DMS114 treated with DMSO at 0.1 percent for 48 hours (cell line): ENCODE results near the gene GPR68.
"Not testable (repeated sequence)": the region's sequence is repeated elsewhere in the genome, so short reads cannot be mapped to it uniquely, and the experiment has no call there.

ENCODE experiments used
- DNase-seq: peaks from one replicate; lab custom pipeline; 2025; ENCODE audit not compliant: unreplicated experiment; lab: John Stamatoyannopoulos, UW

The GPR68 gene

DNA sequence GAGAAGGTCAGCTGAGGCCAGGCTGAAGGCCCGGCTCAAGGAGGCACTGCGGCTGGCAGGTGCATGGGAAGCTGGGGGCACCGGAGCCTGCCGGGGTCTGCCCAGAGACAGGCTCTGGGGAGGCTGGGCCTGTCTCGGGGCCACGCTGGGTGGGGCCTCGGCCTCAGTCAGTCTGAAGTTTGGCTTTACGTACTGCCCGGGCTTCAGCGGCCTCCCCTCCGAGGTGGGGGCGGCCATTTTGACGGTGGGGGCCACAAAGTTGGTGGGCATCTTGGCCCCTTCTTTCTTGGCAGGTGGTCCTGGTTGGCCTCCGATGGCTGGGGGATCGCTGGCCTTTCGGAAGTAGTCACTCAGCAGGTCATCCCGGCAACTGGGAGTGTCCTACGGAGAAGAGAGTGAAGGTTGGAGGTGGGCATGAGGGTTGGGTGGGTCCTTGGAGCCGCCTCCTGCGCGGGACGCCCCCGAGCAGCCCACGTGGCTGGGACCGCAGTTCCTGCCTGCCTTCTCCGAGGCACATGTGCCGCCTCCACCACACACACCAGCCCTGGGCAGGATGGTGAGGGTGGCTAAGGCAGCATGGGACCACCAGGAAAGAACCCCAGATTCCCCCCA lies 28.9 kb upstream of the GPR68 start:
- DNase-seq, result no peak

DNA sequence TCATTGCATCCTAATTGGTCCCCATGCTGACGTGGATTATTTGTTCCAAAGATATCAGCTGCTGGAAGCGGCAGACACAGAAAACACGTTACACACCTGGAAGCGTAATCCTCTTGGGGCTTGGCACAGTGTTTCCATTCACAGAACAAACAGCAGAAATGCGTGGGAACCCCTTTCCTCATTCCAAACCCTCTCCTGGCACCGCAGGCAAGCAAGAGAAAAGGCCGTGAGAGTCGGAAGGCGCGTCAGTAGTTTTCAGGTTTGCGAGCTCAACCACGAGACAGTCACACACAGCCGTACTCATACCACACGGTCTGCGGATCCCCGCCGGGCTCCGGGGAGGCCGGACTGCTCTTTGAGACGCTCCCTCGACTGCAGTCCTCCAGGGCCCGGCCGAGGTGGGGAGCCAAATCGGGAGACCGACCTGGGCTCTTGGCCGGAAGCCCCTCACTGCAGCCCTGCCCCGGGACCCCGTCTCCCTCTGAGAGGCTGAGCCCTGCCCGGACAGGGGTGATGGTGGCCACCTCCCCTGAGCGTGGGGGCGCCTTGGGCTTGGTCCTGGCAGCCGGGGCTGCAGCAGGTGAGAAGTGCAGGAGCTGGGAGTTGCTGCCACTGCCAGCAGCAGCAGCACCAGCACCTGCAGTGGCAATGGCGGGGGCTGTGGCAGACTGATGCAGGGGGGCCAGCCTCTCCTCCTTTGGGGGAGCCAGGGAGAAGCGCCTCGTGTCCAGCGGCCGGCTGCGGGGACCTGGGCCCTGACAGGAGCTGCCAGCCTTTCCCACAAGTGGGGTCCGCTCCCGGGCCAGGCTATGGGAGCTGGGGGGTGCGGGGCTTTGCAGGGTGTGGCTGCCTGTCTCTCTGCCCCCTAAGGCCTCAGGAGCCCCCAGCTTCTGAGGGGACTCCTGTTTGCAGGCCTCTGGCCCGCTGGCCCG lies 28.1 kb upstream of the GPR68 start:
- no peak for DNase-seq

DNA sequence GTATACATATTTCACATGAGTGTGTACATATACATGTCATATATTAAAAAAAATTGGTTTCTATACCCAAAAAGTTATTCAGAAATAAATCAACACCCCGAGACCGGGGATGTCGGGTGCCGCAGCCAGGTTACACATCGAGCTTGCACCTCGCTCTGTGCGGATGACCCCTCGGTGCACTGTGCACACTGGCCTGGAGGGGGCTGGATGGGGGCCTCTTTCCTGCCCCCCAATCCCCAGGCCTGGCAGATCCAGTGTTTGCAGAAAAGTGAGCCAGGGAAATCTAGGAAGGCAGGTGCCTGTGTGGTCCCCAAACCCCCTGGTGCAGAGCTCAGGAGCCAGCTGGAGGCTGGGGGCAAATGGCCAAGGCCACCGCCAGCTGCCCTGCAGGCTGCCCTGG lies 27.1 kb upstream of the GPR68 start:
- no peak for DNase-seq

DNA sequence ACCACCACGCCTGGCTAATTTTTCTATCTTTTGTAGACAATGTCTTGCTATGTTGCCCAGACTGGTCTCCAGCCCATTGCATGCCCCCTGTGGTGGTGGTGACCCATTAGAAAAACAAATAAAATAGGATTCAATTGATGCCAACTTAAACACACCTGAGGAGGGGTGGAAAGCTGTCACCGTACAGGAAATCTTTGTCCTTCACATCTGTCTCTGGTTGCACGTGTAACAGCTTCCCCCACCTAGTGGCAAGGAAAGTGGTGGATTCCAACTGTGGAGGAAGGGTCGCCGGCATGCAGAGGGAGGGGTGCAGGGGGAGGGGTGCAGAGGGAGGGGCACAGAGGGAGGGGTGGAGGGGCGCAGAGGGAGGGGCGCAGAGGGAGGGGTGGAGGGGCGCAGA lies 26.1 kb upstream of the GPR68 start:
- DNase-seq, result no peak

DNA sequence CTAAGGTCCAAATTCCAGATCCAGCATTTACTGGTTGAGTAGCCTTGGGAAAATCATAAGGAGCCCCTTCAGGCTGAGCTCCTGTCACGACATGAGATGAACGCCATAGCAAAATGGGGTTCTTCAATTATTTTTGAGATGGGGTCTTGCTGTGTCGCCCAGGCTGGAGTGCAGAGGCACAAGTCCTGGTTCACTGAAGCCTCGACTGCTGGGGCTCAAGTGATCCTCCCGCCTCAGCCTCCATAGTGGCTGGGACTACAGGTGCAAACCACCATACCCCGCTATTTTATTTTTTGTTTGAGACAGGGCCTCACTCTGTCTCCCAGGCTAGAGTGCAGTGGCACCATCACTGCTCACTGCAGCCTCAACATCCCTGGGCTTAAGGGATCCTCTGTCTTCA lies 25.7 kb upstream of the GPR68 start:
- DNase-seq, result no peak

DNA sequence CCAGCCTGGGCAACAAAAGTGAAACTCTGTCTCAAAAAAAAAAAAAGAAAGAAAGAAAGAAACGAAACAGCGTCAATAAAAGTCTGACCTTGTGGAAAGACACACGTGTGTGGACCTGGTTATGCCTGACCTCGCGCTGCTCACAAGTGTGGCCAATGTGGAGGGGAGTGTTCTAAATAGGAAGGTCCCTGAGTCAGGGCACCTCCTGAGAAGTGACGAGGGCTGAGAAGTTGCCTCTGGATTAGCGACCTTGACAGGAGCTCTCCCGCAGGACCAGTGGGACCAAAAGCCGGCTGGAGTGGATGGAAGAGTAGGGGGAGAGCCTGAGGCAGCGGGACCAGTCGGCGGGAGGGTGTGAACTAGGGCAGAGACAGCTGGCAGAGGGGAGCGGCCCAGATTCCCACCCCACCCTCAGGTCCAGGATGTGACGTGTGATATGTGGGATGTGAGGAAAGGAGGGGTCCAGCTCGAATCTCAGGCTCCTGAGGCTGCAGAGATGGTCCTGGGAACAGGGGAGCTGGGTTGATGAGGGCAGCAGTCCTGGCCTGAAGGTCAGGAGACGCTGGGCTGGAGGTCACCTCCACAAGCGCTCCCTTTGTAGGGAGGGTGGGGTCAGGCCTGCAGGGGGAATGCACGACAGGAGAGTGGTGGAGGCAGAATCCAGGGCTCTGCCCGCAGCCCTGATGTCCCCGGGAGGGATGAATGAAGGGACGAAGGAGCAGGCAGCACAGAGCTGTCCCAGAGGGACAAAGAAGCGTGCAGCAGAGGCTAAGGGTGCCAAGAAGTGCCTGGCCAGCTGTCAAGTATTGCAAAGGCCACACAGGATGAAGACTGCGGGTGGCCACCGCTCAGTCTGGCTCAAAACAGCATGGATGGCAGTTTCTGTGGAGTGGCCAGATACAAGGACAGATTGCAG lies 24.8 kb upstream of the GPR68 start:
- no peak for DNase-seq

DNA sequence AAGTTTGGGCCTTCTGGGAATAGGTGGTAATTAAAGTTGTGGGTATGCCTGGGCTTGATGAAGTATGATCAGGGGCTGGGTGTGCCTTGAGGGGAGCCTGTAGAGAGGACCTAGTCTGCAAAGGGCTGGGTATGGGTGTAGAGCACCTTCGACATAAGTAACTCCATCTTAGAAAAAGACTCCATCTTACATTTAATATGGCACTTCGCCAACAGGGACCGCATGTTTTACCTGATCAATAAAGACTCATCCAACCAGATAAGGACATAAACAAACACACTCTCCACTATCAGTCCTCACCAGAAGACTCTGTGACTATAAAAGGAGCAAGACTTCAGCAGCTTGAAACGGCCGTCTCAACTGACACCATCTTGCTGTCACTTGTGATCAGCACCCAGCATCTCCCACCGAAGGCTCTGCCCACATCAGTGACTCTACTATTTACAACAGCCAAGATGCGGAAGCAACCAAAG lies 23.5 kb upstream of the GPR68 start:
- DNase-seq, result no peak

DNA sequence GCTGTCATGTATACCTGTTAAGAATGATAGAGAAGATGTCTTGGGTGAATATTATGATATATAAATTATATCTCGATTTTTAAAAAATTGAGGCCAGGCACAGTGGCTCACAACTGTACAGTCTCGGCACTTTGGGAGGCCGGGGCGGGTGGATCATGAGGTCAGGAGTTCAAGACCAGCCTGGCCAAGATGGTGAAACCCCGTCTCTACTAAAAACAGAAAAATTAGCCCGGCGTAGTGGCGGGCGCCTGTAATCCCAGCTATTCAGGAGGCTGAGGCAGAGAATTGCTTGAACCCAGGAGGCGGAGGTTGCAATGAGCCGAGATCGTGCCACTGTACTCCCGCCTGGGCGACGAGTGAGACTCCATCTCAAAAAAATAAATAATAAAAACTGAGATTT lies 21.8 kb upstream of the GPR68 start:
- not testable (repeated sequence) for DNase-seq

DNA sequence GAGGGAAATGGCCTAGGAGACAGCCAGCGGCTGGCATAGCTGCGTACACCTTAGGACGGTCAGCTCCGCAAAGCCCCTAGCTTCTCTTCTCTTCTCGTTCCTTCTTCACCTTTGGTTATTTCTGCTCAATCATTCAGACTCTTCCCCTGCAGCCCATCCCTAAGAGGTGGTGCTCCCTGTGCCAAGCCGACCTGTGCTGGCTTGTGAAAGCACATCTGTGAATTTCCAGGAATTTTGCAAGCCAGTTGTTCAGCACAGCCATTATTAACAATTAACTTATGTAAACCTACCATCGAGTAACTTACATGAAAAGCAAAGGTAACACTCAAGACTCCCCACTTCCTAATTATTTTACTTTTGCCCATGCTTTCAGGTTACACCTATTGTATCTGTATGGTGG lies 20.9 kb upstream of the GPR68 start:
- DNase-seq, result no peak

DNA sequence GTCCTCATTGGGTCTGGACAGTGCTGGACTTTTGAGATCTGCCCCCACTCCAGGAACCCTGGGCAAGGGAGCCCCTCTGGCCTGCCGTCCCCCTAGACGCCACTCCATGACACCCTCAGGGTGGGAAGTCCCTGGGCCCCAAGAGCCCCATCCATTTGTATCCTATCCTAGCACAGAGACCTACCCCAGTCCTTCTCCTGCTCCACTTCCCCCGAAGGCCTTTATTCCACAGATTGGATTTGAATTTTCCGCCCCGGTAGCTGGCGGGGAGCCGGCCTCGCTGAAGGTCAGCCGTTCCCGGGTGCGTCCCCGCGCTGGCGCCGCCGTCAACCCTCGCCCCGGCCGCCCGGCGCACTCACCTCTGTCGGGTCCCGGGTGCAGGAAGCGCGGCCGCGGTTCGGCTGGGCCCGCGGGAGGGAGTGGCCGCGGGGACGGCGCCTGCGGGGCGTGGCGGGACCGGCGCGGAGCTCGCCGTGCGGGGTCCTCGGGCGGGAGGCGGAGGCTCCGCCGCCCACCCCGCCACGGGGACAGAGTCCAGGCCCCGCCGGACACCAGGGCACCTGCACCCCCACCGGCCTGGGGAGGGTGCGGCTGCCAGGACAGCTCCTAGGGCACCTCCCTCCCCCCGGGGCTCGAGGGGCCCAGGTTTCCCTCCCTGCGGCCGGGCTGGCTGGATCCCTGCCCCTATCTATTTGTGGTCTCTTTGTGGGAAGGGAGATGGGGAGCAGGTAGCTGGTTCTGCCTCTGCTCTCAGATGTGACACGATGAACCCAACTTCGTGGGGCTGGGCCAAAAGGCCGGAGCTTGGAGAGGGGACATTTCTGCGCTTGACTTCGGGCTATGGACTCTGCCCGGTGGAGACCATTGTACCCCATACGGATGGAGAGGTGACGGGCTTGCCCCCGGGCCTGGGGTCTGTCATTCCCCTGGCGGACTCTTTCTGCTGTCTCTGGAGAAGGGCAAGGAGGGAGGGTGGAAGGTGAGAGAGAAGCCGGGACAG lies 19.9 kb upstream of the GPR68 start:
- no peak for DNase-seq

DNA sequence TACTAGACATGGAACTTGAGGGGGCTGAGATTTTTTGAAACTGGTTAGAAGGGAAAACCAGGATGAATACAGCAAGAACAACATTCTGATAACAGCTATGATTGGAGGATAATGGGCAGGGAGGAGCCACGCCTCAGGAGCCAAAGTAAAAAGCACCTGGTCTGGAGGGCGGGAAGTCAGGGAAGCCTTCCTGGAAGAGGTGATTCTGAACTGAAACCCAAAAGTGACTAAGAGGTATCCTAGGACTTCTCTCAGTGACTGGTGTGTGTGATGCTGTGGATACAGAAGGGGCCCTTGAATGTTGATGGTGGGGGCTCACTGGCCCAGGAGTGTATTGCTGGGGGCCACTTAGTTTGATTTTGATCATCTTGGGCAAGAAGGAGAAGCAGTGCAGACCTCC lies 18.8 kb upstream of the GPR68 start:
- no peak for DNase-seq

DNA sequence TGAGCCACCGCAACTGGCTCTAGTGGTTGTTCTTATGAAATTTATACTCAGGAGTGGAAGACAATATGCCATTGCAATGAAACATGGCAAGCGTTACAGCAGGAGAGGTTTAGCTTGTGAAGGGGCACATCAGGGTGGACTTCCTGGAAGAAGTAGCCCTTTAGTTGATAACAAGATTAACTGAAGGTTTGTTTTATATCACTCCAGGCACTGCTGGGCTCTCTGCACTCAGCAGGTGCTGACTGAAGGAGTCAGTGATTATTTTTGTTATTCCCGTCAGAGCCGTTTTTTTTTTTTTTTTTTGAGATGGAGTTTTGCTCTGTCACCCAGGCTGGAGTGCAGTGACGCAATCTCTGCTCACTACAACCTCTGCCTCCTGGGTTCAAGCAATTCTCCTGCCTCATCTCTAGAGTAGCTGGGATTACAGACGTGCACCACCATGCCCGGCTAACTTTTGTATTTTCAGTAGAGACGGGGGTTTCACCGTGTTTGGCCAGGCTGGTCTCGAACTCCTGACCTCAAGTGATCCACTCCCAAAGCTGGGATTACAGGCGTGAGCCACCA lies 17.6 kb upstream of the GPR68 start:
- no peak for DNase-seq

DNA sequence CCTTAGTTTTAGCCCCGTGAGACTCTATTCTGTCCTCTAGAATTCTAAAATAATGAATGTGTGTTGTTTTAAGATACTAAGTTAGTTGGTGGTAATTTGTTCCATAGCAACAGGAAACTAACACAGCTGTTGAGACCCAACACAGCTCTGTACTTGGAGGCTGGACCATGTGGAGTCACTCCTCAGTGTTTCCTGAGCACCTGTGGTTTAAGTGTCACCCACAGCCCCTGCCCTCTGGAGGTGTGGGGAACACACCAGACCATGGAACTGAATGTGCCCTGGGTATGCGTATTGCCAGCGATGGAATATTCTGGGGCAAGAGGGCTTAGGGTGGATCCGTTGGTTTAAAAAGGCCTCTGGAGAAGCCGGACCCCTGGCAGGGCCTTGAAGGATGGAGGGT lies 16.6 kb upstream of the GPR68 start:
- no peak for DNase-seq

DNA sequence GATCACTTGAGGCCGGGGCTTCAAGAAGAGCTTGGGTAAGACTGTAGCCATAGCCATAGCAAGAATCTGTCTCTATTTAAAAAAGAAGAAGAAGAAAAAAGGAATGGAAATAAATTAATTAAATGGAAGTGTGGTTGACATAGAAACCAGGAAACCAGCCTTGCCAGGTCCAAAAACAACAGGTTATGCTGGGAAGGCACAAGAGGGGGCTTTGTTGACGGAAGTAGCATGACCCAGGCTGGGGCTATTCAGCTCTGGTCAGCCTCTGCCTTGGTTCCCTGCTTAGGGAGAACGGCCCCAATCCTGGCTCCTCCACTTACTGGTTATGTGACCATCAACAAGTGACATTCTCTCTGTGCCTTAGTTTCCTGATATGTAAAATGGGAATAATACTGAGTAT lies 14.4 kb upstream of the GPR68 start:
- DNase-seq, result no peak

DNA sequence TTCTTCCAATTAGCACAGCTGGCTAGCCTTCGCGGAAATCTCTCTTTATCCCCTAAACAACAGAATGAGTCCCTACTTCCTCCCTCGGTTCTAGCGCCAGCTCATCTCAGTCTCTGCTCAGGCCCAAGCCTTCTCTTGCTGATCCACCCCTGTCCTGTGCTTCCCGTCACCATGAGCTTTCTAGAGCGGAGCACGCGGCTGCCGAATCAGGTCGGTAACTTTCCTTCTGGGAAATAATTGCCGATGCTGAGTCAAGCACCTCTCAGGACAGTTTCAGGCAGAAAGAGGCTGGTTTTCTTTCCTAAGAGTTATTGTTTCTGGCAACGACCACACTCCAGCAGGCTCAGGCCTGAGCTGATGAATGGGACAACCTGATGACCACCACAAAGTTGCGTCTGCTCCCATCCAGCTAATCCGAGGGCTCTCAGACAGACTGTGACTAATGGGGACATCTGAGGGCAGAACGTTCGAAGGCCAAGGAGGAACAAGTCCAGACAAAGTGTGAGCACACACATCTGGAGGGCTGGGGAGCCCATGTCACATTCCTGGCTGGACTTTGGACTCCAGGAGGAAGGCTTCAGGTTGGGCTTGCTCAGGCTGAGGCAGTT lies 13.6 kb upstream of the GPR68 start:
- DNase-seq, result no peak

DNA sequence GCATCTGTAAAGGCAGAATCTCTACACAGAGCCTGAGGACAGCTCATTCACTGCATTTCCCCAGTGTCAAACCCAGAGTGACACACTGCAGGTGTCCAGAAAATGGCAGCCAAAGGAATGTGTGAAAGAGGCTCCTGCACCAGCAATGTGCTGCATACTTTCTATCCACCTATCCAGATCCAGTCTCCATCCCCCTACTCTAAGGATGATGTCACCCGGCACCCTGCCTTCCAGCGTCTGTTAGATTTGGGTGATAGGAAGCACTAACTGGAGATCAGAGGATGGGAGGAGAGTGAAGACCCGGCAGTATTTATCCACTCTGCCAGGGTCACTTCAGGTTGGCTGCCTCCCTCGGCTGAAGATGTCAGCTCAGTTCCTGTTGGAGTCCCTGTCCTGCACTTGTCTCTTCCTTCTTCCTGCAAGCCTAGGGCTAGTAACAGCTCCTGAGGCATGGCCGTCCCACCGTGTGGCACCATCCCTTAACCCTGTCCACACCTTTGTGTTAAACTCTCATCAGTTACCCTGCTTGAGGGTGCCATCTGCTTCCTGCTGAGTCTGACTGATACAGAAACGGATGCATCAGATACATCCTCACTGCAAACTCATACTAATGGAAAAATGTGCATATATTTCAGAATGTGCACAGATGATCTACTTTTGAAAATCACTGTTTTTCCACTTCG lies 13.0 kb upstream of the GPR68 start:
- no peak for DNase-seq

DNA sequence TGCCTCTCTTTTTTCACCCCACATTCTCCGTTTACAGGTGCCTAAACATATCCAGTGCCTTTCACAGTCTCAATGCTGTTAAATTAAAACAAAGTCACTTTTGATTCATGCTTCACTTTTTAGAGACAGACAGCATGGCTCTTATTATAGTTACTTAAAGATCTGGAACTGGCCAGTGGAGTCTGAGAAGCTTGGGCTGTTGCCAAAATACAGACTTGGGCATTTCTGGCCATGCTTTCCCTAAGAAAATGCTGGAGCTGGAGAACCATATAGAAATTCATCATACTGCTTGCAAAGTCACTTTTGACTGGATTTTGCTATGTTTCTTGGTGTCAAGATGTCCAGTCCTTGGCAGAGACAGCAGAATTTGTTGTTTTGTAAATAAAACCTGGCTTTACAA lies 12.2 kb upstream of the GPR68 start:
- DNase-seq, result no peak

DNA sequence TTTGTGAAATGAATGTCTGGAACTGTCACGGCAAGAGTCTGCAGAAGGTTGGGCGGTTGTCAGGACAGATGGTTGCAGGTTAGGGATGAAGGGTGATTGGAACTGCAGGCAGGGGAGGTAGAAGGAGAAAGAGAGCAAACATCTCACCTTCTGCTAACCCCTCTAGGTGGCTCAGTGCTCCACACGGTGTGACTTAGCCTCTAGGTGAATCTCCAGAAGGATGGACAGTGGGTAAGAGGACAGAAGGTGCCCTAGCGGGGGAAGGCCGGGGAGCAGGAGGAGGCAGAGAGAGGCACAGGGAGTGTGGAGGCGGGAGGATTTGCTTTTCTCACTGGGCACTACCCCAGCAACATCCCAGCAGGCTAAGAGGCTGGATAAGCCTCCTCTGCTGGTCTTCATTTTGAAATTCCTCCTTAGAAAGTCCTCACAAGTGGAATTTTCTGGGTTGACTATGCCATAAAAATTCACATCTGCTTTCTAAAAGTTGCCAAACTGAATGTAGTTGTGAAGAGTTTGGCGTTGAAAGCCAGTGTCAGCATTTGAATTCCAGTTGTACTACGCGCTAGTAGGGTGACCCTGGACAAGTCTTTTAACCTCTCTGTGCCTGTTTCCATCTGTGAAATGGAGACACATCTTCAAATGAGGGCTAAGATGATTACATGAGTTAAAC lies 10.7 kb upstream of the GPR68 start:
- no peak for DNase-seq
